Activated naive CD4-positive, alpha-beta T cell treated with anti-CD3 and anti-CD28 coated beads, Interleukin-2, amount 50 U/mL, for 24 hours (primary cell): Measurements from ENCODE around the gene TREML2.
"Not testable (repeated sequence)": the region's sequence is repeated elsewhere in the genome, so short reads cannot be mapped to it uniquely, and the experiment has no call there.

Source experiments
- H3K27ac Mint-ChIP-seq: one replicate; pipeline ENCODE4 v1.8.0; 2021; ENCODE audit warnings: mild to moderate bottlenecking, mixed read lengths
- H3K27me3 Mint-ChIP-seq: one replicate; pipeline ENCODE4 v1.8.0; 2021; ENCODE audit warnings: mixed read lengths
- H3K36me3 Mint-ChIP-seq: one replicate; pipeline ENCODE4 v1.8.0; 2021; ENCODE audit warnings: mixed read lengths
- H3K4me1 Mint-ChIP-seq: one replicate; pipeline ENCODE4 v1.8.0; 2021; ENCODE audit warnings: mixed read lengths
- H3K4me3 Mint-ChIP-seq: one replicate; pipeline ENCODE4 v1.8.0; 2021; ENCODE audit warnings: mild to moderate bottlenecking, mixed read lengths
- H3K9me3 Mint-ChIP-seq: one replicate; pipeline ENCODE4 v1.8.0; 2021; ENCODE audit warnings: mixed read lengths

TREML2 gene

DNA sequence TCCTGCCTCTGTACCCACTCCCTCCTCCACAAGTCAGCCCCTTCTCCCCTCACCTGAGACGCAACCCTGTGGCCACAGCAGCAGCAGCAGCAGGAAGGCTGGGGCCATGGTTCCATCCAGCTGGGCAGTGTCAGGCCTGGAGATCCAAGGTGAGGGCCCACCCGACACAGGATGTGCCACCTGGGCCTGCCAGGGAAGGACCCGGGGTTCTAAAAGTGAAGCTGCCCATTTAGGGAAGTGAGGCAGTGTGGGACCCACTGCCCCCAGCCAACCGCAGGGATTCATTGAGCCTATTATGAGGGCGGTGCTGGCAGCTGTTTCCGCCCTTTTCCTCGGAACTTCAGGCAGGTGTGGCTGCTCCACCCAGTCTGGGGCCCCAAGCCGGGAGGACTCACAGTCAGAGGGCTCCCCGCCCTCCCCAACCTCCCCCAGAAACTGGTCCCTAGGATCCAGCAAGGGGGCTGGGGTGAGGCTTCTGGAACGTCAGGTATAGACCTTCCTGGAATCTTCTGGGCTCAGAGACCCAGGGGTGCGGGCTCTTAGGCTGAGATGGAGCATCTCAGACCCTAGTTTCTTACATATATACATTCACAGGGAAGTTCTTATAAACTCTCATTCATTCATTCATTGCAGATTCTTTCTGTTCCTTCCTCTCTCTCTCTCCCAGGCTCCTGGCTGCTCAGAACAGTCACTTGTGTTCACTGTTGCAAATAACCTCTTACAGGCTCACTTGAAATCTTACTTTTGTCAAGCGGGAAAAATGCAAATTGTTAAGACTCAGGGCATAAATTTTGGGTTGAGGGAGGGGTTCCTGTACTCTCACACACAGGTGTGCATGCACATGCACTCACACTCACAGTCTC lies at the start of gene TREML2:
TSS of gene TREML2 (minus strand) at position 249 of the 863 bp plus-strand sequence. CDS start at position 108, 141 bp downstream.
- H3K36me3 Mint-ChIP-seq: no peaks in the 10 kb centered on the region
- peaks cover 6% of the 10 kb centered on the region for H3K9me3 Mint-ChIP-seq
- peaks cover 91% of the 10 kb centered on the region for H3K4me1 Mint-ChIP-seq
- H3K27me3 Mint-ChIP-seq: no peaks in the 10 kb centered on the region
- H3K27ac Mint-ChIP-seq: peak within 1 kb of the TSS; percentile 93
- peak within 1 kb of the TSS; percentile 74 for H3K4me3 Mint-ChIP-seq

- H3K4me1 Mint-ChIP-seq: peaks cover 17% of the 10 kb centered on the region
- peak overlapping the region; percentile 52 for H3K27ac Mint-ChIP-seq
- no peak overlapping the region for H3K4me3 Mint-ChIP-seq
- no peaks in the 10 kb centered on the region for H3K9me3 Mint-ChIP-seq
- no peaks in the 10 kb centered on the region for H3K36me3 Mint-ChIP-seq
- H3K27me3 Mint-ChIP-seq: no peaks in the 10 kb centered on the region
Observed at GRCh38 chr6:41247882-41248705, 47.1 kb upstream of the TREML2 start.

DNA sequence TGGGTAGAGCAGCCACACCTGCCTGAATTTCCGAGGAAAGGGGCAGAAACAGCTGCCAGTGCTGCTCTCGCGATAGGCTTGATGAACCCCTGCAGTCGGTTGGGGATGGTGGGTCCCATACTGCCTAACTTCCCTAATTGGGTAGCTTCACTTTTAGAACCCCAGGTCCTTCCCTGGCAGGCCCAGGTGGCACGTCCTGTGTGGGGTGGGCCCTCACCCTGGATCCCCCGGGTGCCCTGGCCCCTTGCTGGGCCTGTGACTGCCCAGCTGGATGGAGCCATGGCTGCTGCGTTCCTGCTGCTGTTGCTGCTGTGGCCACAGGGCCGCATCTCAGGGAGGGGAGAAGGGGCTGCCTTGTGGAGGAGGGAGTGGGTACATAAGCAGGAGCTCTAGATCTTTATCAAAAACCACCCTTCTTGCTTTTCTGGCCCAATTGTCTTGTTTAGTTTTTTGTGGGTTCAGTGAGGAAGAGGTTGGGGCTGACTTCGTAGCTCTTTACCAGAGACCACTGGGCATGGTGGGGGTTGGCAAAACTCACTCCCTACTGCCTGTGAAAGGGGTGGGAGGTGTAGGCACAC lies 46.4 kb upstream of the TREML2 start:
- Mint-ChIP-seq H3K4me3 (no peak overlapping the region), H3K27ac (no peak overlapping the region), H3K4me1 (peaks cover 17% of the 10 kb centered on the region), H3K36me3 (no peaks in the 10 kb centered on the region), H3K27me3 (no peaks in the 10 kb centered on the region), H3K9me3 (no peaks in the 10 kb centered on the region)

GRCh38 chr6:41246529-41246928 lies 45.6 kb upstream of the TREML2 start:
- peaks cover 17% of the 10 kb centered on the region for H3K4me1 Mint-ChIP-seq
- H3K27ac Mint-ChIP-seq, H3K27me3 Mint-ChIP-seq, H3K9me3 Mint-ChIP-seq, H3K36me3 Mint-ChIP-seq, H3K4me3 Mint-ChIP-seq: not testable (repeated sequence)

- H3K36me3 Mint-ChIP-seq: no peaks in the 10 kb centered on the region
- peaks cover 11% of the 10 kb centered on the region for H3K4me1 Mint-ChIP-seq
- H3K27ac Mint-ChIP-seq: no peak overlapping the region
- no peak overlapping the region for H3K4me3 Mint-ChIP-seq
- peaks cover 7% of the 10 kb centered on the region for H3K27me3 Mint-ChIP-seq
- no peaks in the 10 kb centered on the region for H3K9me3 Mint-ChIP-seq
Observed at GRCh38 chr6:41239467-41240159, 38.7 kb upstream of the TREML2 start.

GRCh38 chr6:41237128-41237527 lies 36.2 kb upstream of the TREML2 start:
- no peak overlapping the region for H3K27ac Mint-ChIP-seq
- H3K4me3 Mint-ChIP-seq: no peak overlapping the region
- no peaks in the 10 kb centered on the region for H3K9me3 Mint-ChIP-seq
- H3K27me3 Mint-ChIP-seq: peaks cover 7% of the 10 kb centered on the region
- H3K4me1 Mint-ChIP-seq: peaks cover 13% of the 10 kb centered on the region
- no peaks in the 10 kb centered on the region for H3K36me3 Mint-ChIP-seq

- no peak overlapping the region for H3K27ac Mint-ChIP-seq
- peaks cover 7% of the 10 kb centered on the region for H3K27me3 Mint-ChIP-seq
- peaks cover 13% of the 10 kb centered on the region for H3K4me1 Mint-ChIP-seq
- H3K36me3 Mint-ChIP-seq: no peaks in the 10 kb centered on the region
- no peak overlapping the region for H3K4me3 Mint-ChIP-seq
- no peaks in the 10 kb centered on the region for H3K9me3 Mint-ChIP-seq
Observed at GRCh38 chr6:41236276-41236675, 35.3 kb upstream of the TREML2 start.

GRCh38 chr6:41232667-41233066 lies 31.7 kb upstream of the TREML2 start:
- Mint-ChIP-seq H3K36me3 (no peaks in the 10 kb centered on the region), H3K9me3 (no peaks in the 10 kb centered on the region), H3K27ac (no peak overlapping the region), H3K4me1 (peaks cover 17% of the 10 kb centered on the region), H3K4me3 (no peak overlapping the region), H3K27me3 (peaks cover 2% of the 10 kb centered on the region)

GRCh38 chr6:41231246-41231645 lies 30.3 kb upstream of the TREML2 start:
- no peaks in the 10 kb centered on the region for H3K36me3 Mint-ChIP-seq
- no peak overlapping the region for H3K27ac Mint-ChIP-seq
- H3K4me1 Mint-ChIP-seq: peaks cover 13% of the 10 kb centered on the region

GRCh38 chr6:41229721-41230120 lies 28.8 kb upstream of the TREML2 start:
- Mint-ChIP-seq H3K27ac (no peak overlapping the region), H3K4me3 (no peak overlapping the region), H3K4me1 (peaks cover 8% of the 10 kb centered on the region), H3K9me3 (no peaks in the 10 kb centered on the region), H3K36me3 (no peaks in the 10 kb centered on the region), H3K27me3 (no peaks in the 10 kb centered on the region)

More at GRCh38 chr6:41231246-41231645, 30.3 kb upstream of the TREML2 start:
- H3K4me3 Mint-ChIP-seq: no peak overlapping the region
- no peaks in the 10 kb centered on the region for H3K27me3 Mint-ChIP-seq
- H3K9me3 Mint-ChIP-seq: no peaks in the 10 kb centered on the region

DNA sequence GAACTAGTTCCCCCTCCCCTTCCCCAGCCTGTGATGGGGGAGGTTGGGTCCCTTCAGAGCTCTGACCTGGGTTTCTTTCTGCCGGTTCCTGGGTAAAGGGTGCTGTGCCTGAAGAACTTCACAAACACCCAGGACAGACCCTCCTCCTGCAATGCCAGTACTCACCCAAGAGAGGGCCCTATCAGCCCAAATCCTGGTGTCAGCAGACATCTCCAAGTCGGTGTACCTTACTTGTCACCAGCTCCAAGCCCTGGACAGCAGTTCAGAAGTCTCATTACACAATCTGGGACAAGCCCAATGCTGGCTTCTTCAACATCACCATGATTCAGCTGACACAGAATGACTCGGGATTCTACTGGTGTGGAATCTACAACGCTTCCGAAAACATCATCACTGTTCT lies 27.7 kb upstream of the TREML2 start:
- H3K27ac Mint-ChIP-seq: no peak overlapping the region
- H3K9me3 Mint-ChIP-seq: no peaks in the 10 kb centered on the region
- H3K4me1 Mint-ChIP-seq: peaks cover 10% of the 10 kb centered on the region
- no peaks in the 10 kb centered on the region for H3K36me3 Mint-ChIP-seq
- H3K27me3 Mint-ChIP-seq: no peaks in the 10 kb centered on the region
- no peak overlapping the region for H3K4me3 Mint-ChIP-seq

DNA sequence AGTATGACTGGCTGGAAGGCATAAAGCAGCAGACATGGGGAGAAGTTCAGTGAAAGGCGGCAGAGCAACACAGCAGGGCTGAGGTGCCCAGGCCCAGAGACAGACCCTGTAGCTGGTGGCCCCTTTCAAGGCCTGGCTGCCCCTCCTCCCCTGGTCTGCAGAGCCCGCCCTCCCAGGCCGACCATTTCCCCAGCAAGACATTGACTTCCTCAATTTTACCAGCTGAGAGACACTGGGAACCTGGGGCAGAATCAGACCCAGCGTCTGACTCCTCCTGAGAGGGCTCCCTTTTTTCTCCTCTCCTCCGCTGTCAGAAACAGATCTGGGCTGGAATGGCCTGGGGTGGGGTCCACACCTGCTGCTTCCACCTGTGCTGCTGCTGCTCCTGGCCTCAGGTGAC lies 27.1 kb upstream of the TREML2 start, which contains the start of gene TREML4:
TSS of gene TREML4 (plus strand) at position 254 of the 400 bp plus-strand sequence. CDS start at position 333, 79 bp downstream.
- no peaks in the 10 kb centered on the region for H3K9me3 Mint-ChIP-seq
- peaks cover 10% of the 10 kb centered on the region for H3K4me1 Mint-ChIP-seq
- H3K27ac Mint-ChIP-seq: no peak within 1 kb of the TSS
- no peak within 1 kb of the TSS for H3K4me3 Mint-ChIP-seq
- no peaks in the 10 kb centered on the region for H3K27me3 Mint-ChIP-seq
- H3K36me3 Mint-ChIP-seq: no peaks in the 10 kb centered on the region

DNA sequence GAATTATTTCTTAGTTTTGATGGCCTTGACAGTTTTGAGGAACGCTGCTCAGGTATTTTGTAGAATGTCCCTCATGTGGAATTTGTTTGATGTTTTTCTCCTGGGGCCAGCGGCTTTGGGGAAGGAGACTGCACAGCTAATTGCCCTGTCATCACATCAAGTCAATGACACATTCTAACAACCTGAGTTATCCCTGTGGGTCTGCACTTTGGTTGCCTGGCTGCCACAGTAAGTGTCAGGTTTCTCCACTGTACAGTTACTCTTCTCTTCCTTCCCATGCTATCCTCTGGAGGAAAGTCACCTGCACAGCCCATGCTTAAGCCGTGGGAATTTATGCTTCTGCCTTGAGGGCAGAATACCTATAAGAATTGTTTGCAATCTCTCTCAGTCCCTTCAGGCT lies 25.8 kb upstream of the TREML2 start:
- Mint-ChIP-seq H3K9me3 (no peaks in the 10 kb centered on the region), H3K27me3 (no peaks in the 10 kb centered on the region), H3K4me1 (peaks cover 16% of the 10 kb centered on the region), H3K4me3 (no peak overlapping the region), H3K36me3 (no peaks in the 10 kb centered on the region), H3K27ac (no peak overlapping the region)

DNA sequence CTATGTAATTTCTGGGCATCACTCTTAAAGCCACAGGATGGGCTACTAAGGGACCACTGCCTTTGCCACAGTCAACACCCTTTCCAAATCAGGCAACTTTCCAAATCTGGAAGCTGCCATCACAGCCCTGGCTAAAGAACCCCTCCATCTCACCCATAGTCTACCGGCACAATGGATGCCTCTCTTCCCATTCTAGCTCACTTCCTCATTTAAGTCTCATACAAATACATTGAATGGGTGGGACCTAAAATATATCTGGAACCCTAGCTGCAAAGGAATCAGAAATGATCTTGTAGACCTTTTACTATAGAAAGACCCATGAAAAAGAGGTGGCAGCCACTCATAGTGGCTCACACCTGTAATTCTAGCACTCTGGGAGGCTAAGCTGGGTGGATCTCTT lies 23.9 kb upstream of the TREML2 start:
- no peak overlapping the region for H3K27ac Mint-ChIP-seq
- H3K4me1 Mint-ChIP-seq: peaks cover 18% of the 10 kb centered on the region
- no peaks in the 10 kb centered on the region for H3K36me3 Mint-ChIP-seq
- H3K9me3 Mint-ChIP-seq: no peaks in the 10 kb centered on the region
- H3K4me3 Mint-ChIP-seq: no peak overlapping the region
- H3K27me3 Mint-ChIP-seq: no peaks in the 10 kb centered on the region

GRCh38 chr6:41222513-41222912 lies 21.6 kb upstream of the TREML2 start:
- Mint-ChIP-seq H3K4me3 (no peak overlapping the region), H3K27ac (no peak overlapping the region), H3K36me3 (no peaks in the 10 kb centered on the region), H3K4me1 (peaks cover 18% of the 10 kb centered on the region), H3K27me3 (no peaks in the 10 kb centered on the region), H3K9me3 (no peaks in the 10 kb centered on the region)
